ENCODE measurements around the gene FOXL3.
"Not testable (repeated sequence)": the region's sequence is repeated elsewhere in the genome, so short reads cannot be mapped to it uniquely, and the experiment has no call there.

FOXL3 gene

GRCh38 chr7:323410-323809 is 33.4 kb downstream of the FOXL3 start:
- no peak for DNase-seq (ENCODE audit: low read depth in 2 of 2)

- DNase-seq (ENCODE audit: low read depth in 2 of 2), result no peak
Measured at GRCh38 chr7:324011-324410, 34.0 kb downstream of the FOXL3 start.

GRCh38 chr7:325051-325798 is 35.3 kb downstream of the FOXL3 start:
- no peak for DNase-seq (ENCODE audit: low read depth in 2 of 2)

- no peak for DNase-seq (ENCODE audit: low read depth in 2 of 2)
Measured at GRCh38 chr7:325811-326210, 35.8 kb downstream of the FOXL3 start.

- DNase-seq (ENCODE audit: low read depth in 2 of 2), result no peak
Measured at GRCh38 chr7:326273-326672, 36.3 kb downstream of the FOXL3 start.

- no peak for DNase-seq (ENCODE audit: low read depth in 2 of 2)
Measured at GRCh38 chr7:326809-327232, 36.9 kb downstream of the FOXL3 start.

GRCh38 chr7:327233-327931 is 37.4 kb downstream of the FOXL3 start:
- DNase-seq (ENCODE audit: low read depth in 2 of 2), result no peak

GRCh38 chr7:327991-328702 is 38.2 kb downstream of the FOXL3 start:
- DNase-seq (ENCODE audit: low read depth in 2 of 2), result no peak

GRCh38 chr7:329691-330281 is 39.8 kb downstream of the FOXL3 start:
- no peak for DNase-seq (ENCODE audit: low read depth in 2 of 2)

GRCh38 chr7:330511-331230 is 40.7 kb downstream of the FOXL3 start:
- DNase-seq (ENCODE audit: low read depth in 2 of 2), result no peak

GRCh38 chr7:332020-332517 is 42.1 kb downstream of the FOXL3 start:
- no peak for DNase-seq (ENCODE audit: low read depth in 2 of 2)

- DNase-seq (ENCODE audit: low read depth in 2 of 2), result no peak
Measured at GRCh38 chr7:332646-333392, 42.8 kb downstream of the FOXL3 start.

- DNase-seq (ENCODE audit: low read depth in 2 of 2), result no peak
Measured at GRCh38 chr7:333393-333764, 43.4 kb downstream of the FOXL3 start.

GRCh38 chr7:334618-335357 is 44.8 kb downstream of the FOXL3 start:
- no peak for DNase-seq (ENCODE audit: low read depth in 2 of 2)

GRCh38 chr7:335358-336148 is 45.6 kb downstream of the FOXL3 start:
- DNase-seq (ENCODE audit: low read depth in 2 of 2), result no peak

- DNase-seq (ENCODE audit: low read depth in 2 of 2), result not testable (repeated sequence)
Measured at GRCh38 chr7:336149-336533, 46.2 kb downstream of the FOXL3 start.

- DNase-seq (ENCODE audit: low read depth in 2 of 2), result no peak
Measured at GRCh38 chr7:336810-337566, 47.0 kb downstream of the FOXL3 start.

GRCh38 chr7:337567-337951 is 47.6 kb downstream of the FOXL3 start:
- no peak for DNase-seq (ENCODE audit: low read depth in 2 of 2)

Measured in fibroblast of skin of left quadriceps (primary cell).